Measurements from ENCODE around the gene TMEM52B. TPM values are rescaled to one million over a fixed set of nuclear protein-coding genes. Genes with fewer than 3 reads are reported as not detected.

Gene TMEM52B
- total RNA-seq, 1 experiment from 2014 or later = not detected

- POLR2A ChIA-PET = interaction anchor here (0.8 kb wide), 1 partner anchor 15 kb away, joined by 3 read pairs; no protein-coding TSS in a partner anchor
Observed at GRCh38 chr12:10207136-10207535, 28.3 kb downstream of the TMEM52B start.

DNA sequence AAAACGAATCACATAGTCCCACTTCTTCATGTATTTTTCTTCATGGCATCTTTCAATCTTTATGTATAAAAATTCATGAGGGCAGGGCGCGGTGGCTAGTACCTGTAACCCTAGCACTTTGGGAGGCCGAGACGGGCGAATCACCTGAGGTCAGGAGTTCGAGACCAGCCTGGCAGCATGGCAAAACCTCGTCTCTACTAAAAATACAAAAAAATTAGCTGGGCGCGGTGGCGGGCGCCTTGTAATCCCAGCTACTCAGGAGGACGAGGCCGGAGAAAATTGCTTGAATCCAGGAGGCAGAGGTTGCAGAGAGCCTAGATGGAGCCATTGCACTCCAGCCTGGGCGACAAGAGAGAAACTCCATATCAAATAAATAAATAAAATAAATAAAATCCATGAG, 31.4 kb downstream of the TMEM52B start:
- ChIA-PET POLR2A (interaction anchor here (0.7 kb wide), 1 partner anchor 15 kb away, joined by 3 read pairs; no protein-coding TSS in a partner anchor), CTCF (interaction anchor here (0.7 kb wide), 1 partner anchor 57 kb away, joined by 7 read pairs; no protein-coding TSS in a partner anchor)
- in situ Hi-C loops (cut with HindIII; ENCODE audit: low pct_unique_long_range_greater_than_20kb, low sequenced_read_pairs) = no loop called here
- H3K9me3 ChIP-seq (ENCODE audit: control insufficient read depth, insufficient read depth, low read depth, low read length) = no peaks in the 10 kb centered on the region
- H3K36me3 ChIP-seq (ENCODE audit: control insufficient read depth, insufficient read depth, low read length) = peaks cover 7% of the 10 kb centered on the region; the same call in 1 of the 2 replicates
- H3K27ac ChIP-seq (ENCODE audit: low read length) = no peak overlapping the region
- no peaks in the 10 kb centered on the region for H3K27me3 ChIP-seq (ENCODE audit: control insufficient read depth, insufficient read depth, low read length)
- H3K4me3 ChIP-seq (ENCODE audit: low read depth in 2 of 2, low read length in 2 of 2) = no peak overlapping the region
- DNase-seq (ENCODE audit: low read depth, low spot score) = no peak
- H3K4me1 ChIP-seq (ENCODE audit: control insufficient read depth, insufficient read depth, low read length) = no peaks in the 10 kb centered on the region; the same call in 1 of the 2 replicates
- intact Hi-C loops (cut with micrococcal nuclease; ENCODE audit: unreplicated experiment) = no loop called here
- BruUV-seq (replicated peaks) = no TSS peak
- no peak for TF ChIP-seq TCF7L2 (IDR thresholded peaks at IDR 0.05; ENCODE audit: low read depth, low read length)
- ATAC-seq = no peak

More at GRCh38 chr12:10207136-10207535, 28.3 kb downstream of the TMEM52B start:
- intact Hi-C loops (cut with micrococcal nuclease; ENCODE audit: unreplicated experiment) = no loop called here
- BruUV-seq (replicated peaks) = no TSS peak
- Histone ChIP-seq H3K4me1 (ENCODE audit: control insufficient read depth, insufficient read depth, low read length) (no peaks in the 10 kb centered on the region; the same call in 1 of the 2 replicates), H3K27ac (ENCODE audit: low read length) (no peak overlapping the region), H3K36me3 (ENCODE audit: control insufficient read depth, insufficient read depth, low read length) (no peaks in the 10 kb centered on the region), H3K9me3 (ENCODE audit: control insufficient read depth, insufficient read depth, low read depth, low read length) (no peaks in the 10 kb centered on the region), H3K4me3 (ENCODE audit: low read depth in 2 of 2, low read length in 2 of 2) (no peak overlapping the region), H3K27me3 (ENCODE audit: control insufficient read depth, insufficient read depth, low read length) (no peaks in the 10 kb centered on the region)
- ATAC-seq = no peak
- in situ Hi-C loops (cut with HindIII; ENCODE audit: low pct_unique_long_range_greater_than_20kb, low sequenced_read_pairs) = no loop called here
- TF ChIP-seq SIN3A (IDR thresholded peaks at IDR 0.05; ENCODE audit: borderline replicate concordance, insufficient read depth, low read depth, low read length) (no peak), POLR2AphosphoS5 (IDR thresholded peaks at IDR 0.05; ENCODE audit: low read depth, low read length) (no peak), TCF7L2 (IDR thresholded peaks at IDR 0.05; ENCODE audit: low read depth, low read length) (no peak), REST (IDR thresholded peaks at IDR 0.05; ENCODE audit: insufficient read depth in 1 of 2, low read depth in 2 of 2, low read length in 1 of 2) (no peak), CTCF (IDR thresholded peaks at IDR 0.05) (no peak)
- CTCF ChIA-PET = no interaction called here
- DNase-seq (ENCODE audit: low read depth, low spot score) = no peak

DNA sequence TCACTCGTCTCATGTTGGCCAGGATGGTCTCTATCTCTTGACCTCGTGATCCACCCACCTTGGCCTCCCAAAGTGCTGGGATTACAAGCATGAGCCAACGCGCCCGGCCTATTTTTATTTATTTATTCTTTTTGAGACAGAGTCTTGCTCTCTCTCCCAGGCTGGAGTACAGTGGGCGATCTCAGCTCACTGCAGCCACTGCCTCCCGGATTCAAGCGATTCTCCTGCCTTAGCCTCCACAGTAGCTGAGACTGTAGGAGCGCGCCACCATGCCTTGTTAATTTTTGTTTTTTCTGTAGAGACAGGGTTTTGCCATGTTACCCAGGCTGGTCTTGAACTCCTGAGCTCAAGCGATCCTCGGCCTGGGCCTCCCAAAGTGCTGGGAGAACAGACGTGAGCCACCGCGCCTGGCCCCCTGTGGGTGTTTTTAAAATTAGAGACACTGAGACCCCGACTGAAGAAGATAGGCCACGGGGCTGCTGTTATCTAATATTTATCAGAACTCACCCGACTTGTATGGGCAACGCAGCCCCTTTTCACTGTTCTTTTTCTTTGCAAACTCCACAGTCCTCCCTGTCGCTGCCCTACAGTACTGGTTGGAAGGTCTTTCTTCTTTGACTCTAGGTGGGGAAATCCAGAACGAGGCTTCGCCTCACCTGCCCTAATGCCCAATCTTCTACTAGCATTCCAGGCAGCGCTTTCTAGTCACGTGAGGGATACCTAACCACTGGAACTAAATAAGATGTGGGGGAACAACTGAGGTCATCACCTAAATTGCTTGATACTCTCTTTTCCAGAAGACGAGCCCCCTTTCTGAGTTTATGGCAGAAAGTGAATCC, 32.5 kb downstream of the TMEM52B start:
- H3K27me3 ChIP-seq (ENCODE audit: control insufficient read depth, insufficient read depth, low read length) = no peaks in the 10 kb centered on the region
- BruUV-seq (replicated peaks) = no TSS peak
- H3K9me3 ChIP-seq (ENCODE audit: control insufficient read depth, insufficient read depth, low read depth, low read length) = no peaks in the 10 kb centered on the region
- CTCF ChIA-PET = no interaction called here
- intact Hi-C loops (cut with micrococcal nuclease; ENCODE audit: unreplicated experiment) (no loop called here), in situ Hi-C loops (cut with HindIII; ENCODE audit: low pct_unique_long_range_greater_than_20kb, low sequenced_read_pairs) (no loop called here)
- H3K4me3 ChIP-seq (ENCODE audit: low read depth in 2 of 2, low read length in 2 of 2) = peak overlapping the region in 1 of 2 experiments; percentile 85; a peak in 2 of 4 replicates
- ATAC-seq = no peak
- POLR2A ChIA-PET = no interaction called here
- H3K27ac ChIP-seq (ENCODE audit: low read length) = no peak overlapping the region
- DNase-seq (ENCODE audit: low read depth, low spot score) = no peak
- TF ChIP-seq REST (IDR thresholded peaks at IDR 0.05; ENCODE audit: insufficient read depth in 1 of 2, low read depth in 2 of 2, low read length in 1 of 2) (no peak), SIN3A (IDR thresholded peaks at IDR 0.05; ENCODE audit: borderline replicate concordance, insufficient read depth, low read depth, low read length) (no peak), POLR2AphosphoS5 (IDR thresholded peaks at IDR 0.05; ENCODE audit: low read depth, low read length) (no peak), TCF7L2 (IDR thresholded peaks at IDR 0.05; ENCODE audit: low read depth, low read length) (no peak), CTCF (IDR thresholded peaks at IDR 0.05) (no peak)
- peaks cover 7% of the 10 kb centered on the region; the same call in 1 of the 2 replicates for H3K36me3 ChIP-seq (ENCODE audit: control insufficient read depth, insufficient read depth, low read length)
- H3K4me1 ChIP-seq (ENCODE audit: control insufficient read depth, insufficient read depth, low read length) = no peaks in the 10 kb centered on the region; the same call in 1 of the 2 replicates
